DND-41 (cell line): Measurements from ENCODE around the gene MRTFA.

Experiments
- ATAC-seq: fragments of 200-7000 bp; cut with Tn5 transposase; 3 replicates; pipeline ENCODE4 v1.9.1; 2021; ENCODE audit warnings: low read depth; ENCODE audit not compliant: insufficient read depth
- DNase-seq: peaks from one replicate; pipeline ENCODE4 v3.0.0-alpha.2; 2020
- H2AFZ ChIP-seq: 2 replicates; pipeline ENCODE4 v1.6.0; 2012; ENCODE audit warnings: low read depth, low read length
- H3K27ac ChIP-seq: 2 replicates; pipeline ENCODE4 v1.5.1; 2012; ENCODE audit warnings: low read length, inconsistent platforms
- H3K27me3 ChIP-seq: fragments of 200-600 bp; sonication (generic); 2 replicates; pipeline ENCODE4 v1.6.0; 2012; ENCODE audit warnings: low read length, mild to moderate bottlenecking, inconsistent platforms; ENCODE audit not compliant: insufficient read depth, poor library complexity
- H3K36me3 ChIP-seq: 2 replicates; pipeline ENCODE4 v1.5.1; 2012; ENCODE audit warnings: low read length, inconsistent platforms; ENCODE audit not compliant: insufficient read depth
- H3K4me1 ChIP-seq: 2 replicates; pipeline ENCODE4 v1.5.1; 2012; ENCODE audit warnings: mild to moderate bottlenecking, low read length; ENCODE audit not compliant: insufficient read depth
- H3K4me2 ChIP-seq: 2 replicates; pipeline ENCODE4 v1.6.0; 2012; ENCODE audit warnings: mild to moderate bottlenecking, moderate library complexity, low read length, inconsistent platforms; ENCODE audit not compliant: insufficient read depth
- H3K4me3 ChIP-seq, 2 experiments: fragments of 200-600 bp in 1 of 2; shearing (Covaris generic) in 1 of 2; 2 replicates each; pipeline ENCODE4 v1.5.1; 2012 to 2016; ENCODE audit warnings: inconsistent platforms in 2 of 2, low read length in 2 of 2, mild to moderate bottlenecking in 2 of 2, low read depth in 1 of 2, moderate library complexity in 1 of 2
- H3K79me2 ChIP-seq: 2 replicates; pipeline ENCODE4 v1.6.0; 2012; ENCODE audit warnings: low read length, inconsistent platforms; ENCODE audit not compliant: insufficient read depth
- H3K9ac ChIP-seq: 2 replicates; pipeline ENCODE4 v1.6.0; 2012; ENCODE audit warnings: low read depth, mild to moderate bottlenecking, inconsistent platforms, low read length, moderate library complexity
- H3K9me3 ChIP-seq: 2 replicates; pipeline ENCODE4 v1.5.1; 2012; ENCODE audit warnings: low read length, moderate library complexity, mild to moderate bottlenecking, inconsistent platforms; ENCODE audit not compliant: insufficient read depth, severe bottlenecking
- H4K20me1 ChIP-seq: 2 replicates; pipeline ENCODE4 v1.6.0; 2012; ENCODE audit warnings: low read length; ENCODE audit not compliant: insufficient read depth
- CTCF ChIP-seq: IDR thresholded peaks from 2 replicates; pipeline ENCODE4 v1.5.1; 2012; ENCODE audit warnings: borderline replicate concordance, low read length, moderate library complexity, mild to moderate bottlenecking; ENCODE audit not compliant: poor library complexity, severe bottlenecking; ENCODE audit errors: extremely low read depth
- EZH2 ChIP-seq: IDR thresholded peaks from 3 replicates; pipeline ENCODE4 v1.6.1; 2012; ENCODE audit warnings: borderline replicate concordance, low read depth, mild to moderate bottlenecking, moderate library complexity, low read length, inconsistent platforms; ENCODE audit not compliant: severe bottlenecking

The MRTFA gene

GRCh38 chr22:40651563-40652501 lies 15.3 kb upstream of the MRTFA start:
- no peaks in the 10 kb centered on the region for H4K20me1 ChIP-seq
- DNase-seq (no peak), ATAC-seq (0 out of 3 replicates have a peak, but pooled peaks have one; percentile 19)
- no peak overlapping the region for H3K9ac ChIP-seq
- H3K4me1 ChIP-seq: no peaks in the 10 kb centered on the region
- H2AFZ ChIP-seq: 0 out of 2 replicates have a peak overlapping the region, but pooled peaks have one; percentile 21
- H3K36me3 ChIP-seq: no peaks in the 10 kb centered on the region
- H3K4me3 ChIP-seq: no peak overlapping the region
- no peak for TF ChIP-seq EZH2
- TF ChIP-seq CTCF: no peak
- H3K27ac ChIP-seq: no peak overlapping the region
- no peak overlapping the region for H3K4me2 ChIP-seq
- H3K79me2 ChIP-seq: no peaks in the 10 kb centered on the region
- H3K27me3 ChIP-seq: no peaks in the 10 kb centered on the region
- H3K9me3 ChIP-seq: no peaks in the 10 kb centered on the region

- no peak overlapping the region for H3K4me3 ChIP-seq
- DNase-seq: no peak
- peaks cover 6% of the 10 kb centered on the region for H3K4me1 ChIP-seq
- H4K20me1 ChIP-seq: no peaks in the 10 kb centered on the region
- H3K9ac ChIP-seq: no peak overlapping the region
- no peaks in the 10 kb centered on the region for H3K27me3 ChIP-seq
- no peak for ATAC-seq
- no peaks in the 10 kb centered on the region for H3K36me3 ChIP-seq
- 0 out of 2 replicates have a peak overlapping the region, but pooled peaks have one; percentile 21 for H2AFZ ChIP-seq
- no peaks in the 10 kb centered on the region for H3K79me2 ChIP-seq
- no peaks in the 10 kb centered on the region for H3K9me3 ChIP-seq
- no peak overlapping the region for H3K4me2 ChIP-seq
- H3K27ac ChIP-seq: no peak overlapping the region
- no peak for TF ChIP-seq EZH2
- no peak for TF ChIP-seq CTCF
These were observed 14.5 kb upstream of the MRTFA start for GRCh38 chr22:40651057-40651456.

- H3K27ac ChIP-seq: no peak overlapping the region
- H3K4me2 ChIP-seq: no peak overlapping the region
- H3K79me2 ChIP-seq: no peaks in the 10 kb centered on the region
- no peak overlapping the region for H3K4me3 ChIP-seq
- H3K4me1 ChIP-seq: peaks cover 9% of the 10 kb centered on the region
- no peaks in the 10 kb centered on the region for H3K27me3 ChIP-seq
- ATAC-seq (no peak), DNase-seq (no peak)
- H3K9ac ChIP-seq: no peak overlapping the region
- TF ChIP-seq EZH2 (no peak), CTCF (no peak)
- no peaks in the 10 kb centered on the region for H4K20me1 ChIP-seq
- H3K36me3 ChIP-seq: no peaks in the 10 kb centered on the region
- no peaks in the 10 kb centered on the region for H3K9me3 ChIP-seq
- H2AFZ ChIP-seq: no peak overlapping the region
These were observed 11.9 kb upstream of the MRTFA start for GRCh38 chr22:40648386-40648785.
